GM10266 (cell line): ENCODE measurements around the gene ZNF541.
"Not testable (repeated sequence)": the region's sequence is repeated elsewhere in the genome, so short reads cannot be mapped to it uniquely, and the experiment has no call there.

Experiments used
- DNase-seq: peaks from one replicate; pipeline ENCODE4 v3.0.0; 2012; ENCODE audit errors: extremely low spot score
- TF ChIP-seq, protein P1 (sequence below): IDR thresholded peaks from 2 replicates; pipeline ENCODE4 v1.5.1; 2012; ENCODE audit warnings: mild to moderate bottlenecking, low read depth; ENCODE audit not compliant: control insufficient read depth, insufficient read depth; ENCODE audit errors: missing control alignments

Gene ZNF541

DNA sequence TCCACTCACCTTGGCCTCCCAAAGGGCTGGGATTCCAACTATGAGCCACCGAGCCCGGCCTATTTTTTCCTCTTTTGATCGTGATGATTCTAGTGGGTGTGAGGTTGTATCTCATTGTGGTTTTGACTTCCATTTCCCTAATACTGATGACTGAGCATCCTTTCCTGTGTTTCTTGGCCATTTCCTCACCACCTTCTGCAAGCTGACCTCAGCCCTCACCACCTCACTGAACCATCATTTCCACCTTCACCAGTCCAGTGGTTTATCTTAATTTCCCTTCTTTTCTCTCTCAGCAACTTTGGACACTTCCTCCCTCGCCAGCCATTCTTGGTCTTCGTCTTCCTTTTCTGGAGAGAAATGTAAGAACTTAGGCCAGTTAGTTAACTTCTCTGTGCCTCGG is 23.0 kb upstream of the ZNF541 start:
- TF ChIP-seq, protein P1, sequence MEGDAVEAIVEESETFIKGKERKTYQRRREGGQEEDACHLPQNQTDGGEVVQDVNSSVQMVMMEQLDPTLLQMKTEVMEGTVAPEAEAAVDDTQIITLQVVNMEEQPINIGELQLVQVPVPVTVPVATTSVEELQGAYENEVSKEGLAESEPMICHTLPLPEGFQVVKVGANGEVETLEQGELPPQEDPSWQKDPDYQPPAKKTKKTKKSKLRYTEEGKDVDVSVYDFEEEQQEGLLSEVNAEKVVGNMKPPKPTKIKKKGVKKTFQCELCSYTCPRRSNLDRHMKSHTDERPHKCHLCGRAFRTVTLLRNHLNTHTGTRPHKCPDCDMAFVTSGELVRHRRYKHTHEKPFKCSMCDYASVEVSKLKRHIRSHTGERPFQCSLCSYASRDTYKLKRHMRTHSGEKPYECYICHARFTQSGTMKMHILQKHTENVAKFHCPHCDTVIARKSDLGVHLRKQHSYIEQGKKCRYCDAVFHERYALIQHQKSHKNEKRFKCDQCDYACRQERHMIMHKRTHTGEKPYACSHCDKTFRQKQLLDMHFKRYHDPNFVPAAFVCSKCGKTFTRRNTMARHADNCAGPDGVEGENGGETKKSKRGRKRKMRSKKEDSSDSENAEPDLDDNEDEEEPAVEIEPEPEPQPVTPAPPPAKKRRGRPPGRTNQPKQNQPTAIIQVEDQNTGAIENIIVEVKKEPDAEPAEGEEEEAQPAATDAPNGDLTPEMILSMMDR: no peak
- DNase-seq: no peak

DNA sequence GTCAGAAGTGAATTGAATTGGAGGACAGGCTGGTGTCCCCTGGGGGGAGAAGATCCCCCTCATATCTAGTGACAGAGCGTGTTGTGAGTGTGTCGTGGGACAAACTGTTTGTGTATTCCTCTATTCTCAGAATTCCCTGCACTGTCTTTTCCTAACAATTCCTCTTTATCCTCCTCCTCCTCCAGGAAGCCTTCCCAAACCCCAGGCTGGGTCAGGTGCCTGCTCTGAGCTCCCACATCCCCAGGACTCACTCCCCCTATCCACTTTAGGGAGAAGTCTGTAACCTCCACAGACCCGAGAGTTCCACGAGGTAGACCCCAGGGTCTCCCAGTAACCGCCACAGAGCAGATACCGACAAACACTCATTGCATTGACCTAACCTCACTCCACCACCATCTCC is 20.9 kb upstream of the ZNF541 start:
- TF ChIP-seq, protein P1: no peak
- DNase-seq: no peak

DNA sequence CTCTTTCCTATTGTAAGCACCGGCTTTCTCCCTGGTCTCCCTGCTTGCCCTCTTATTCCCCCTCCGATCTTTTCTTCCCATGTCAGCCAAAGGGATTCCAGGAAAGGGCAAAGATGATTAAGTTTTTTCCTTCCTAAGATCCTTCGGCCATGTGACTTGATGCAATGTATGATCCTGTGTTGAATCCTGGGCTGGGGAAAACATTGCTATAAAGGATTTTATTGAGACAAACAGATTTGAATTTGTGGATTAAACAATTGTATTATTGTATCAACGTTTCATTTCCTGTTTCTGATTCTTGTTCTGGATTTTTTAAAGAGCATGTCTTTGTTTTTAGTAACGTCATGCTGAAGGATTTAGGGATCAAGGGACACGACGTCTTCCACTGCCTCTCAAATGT is 16.9 kb upstream of the ZNF541 start:
- TF ChIP-seq, protein P1: no peak
- no peak for DNase-seq

DNA sequence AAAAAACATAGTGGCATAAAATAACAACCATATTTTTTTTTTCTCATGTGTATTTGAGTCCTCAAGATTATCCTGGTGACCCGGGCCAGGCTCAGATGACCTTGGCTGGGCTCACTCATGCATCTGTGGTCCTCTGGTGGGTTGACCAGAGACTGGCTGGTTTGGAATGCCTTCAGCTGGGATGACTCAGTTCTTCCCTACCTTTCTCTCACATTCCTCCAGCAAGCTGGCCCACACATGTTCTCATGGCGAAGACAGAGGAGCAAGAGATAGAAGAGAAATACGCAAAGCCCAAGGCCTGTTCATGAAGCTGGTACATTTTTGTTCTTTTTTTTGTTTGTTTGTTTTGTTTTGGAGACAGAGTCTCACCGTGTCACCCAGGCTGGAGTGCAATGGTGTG is 14.3 kb upstream of the ZNF541 start:
- TF ChIP-seq, protein P1: no peak
- no peak for DNase-seq

GRCh38 chr19:47583161-47583560 is 10.2 kb upstream of the ZNF541 start:
- DNase-seq: not testable (repeated sequence)

GRCh38 chr19:47582320-47582909 is 9.5 kb upstream of the ZNF541 start:
- DNase-seq: no peak
- TF ChIP-seq, protein P1: no peak

- TF ChIP-seq, protein P1: no peak
- DNase-seq: no peak
Measured at GRCh38 chr19:47581605-47582319, 8.8 kb upstream of the ZNF541 start.
